HFF-Myc (cell line): ENCODE results near the gene NEMP1.

Experiments
- DNase-seq: peaks from one replicate; pipeline ENCODE4 v3.0.0-alpha.2; 2011; ENCODE audit warnings: low read depth; ENCODE audit errors: extremely low read depth
- H3K4me3 ChIP-seq: replicated peaks from 2 replicates; pipeline ENCODE4 v1.5.1; 2011; ENCODE audit warnings: low read depth, mild to moderate bottlenecking, control low read depth, low read length
- CTCF ChIP-seq: IDR thresholded peaks from 2 replicates; pipeline ENCODE4 v1.5.1; 2012; ENCODE audit warnings: mild to moderate bottlenecking, low read depth, low read length, control low read depth; ENCODE audit errors: missing control alignments

NEMP1 gene

GRCh38 chr12:57078519-57079404 lies at the start of gene NEMP1:
TSS of gene NEMP1 (minus strand) at chr12:57078791. CDS start at chr12:57078745, 46 bp downstream.
- TF ChIP-seq CTCF, result no peak
- peak; percentile 100 for DNase-seq

GRCh38 chr12:57127726-57128518 lies 49.3 kb upstream of the NEMP1 start, which contains the start of gene LRP1:
TSS of gene LRP1 (plus strand) at chr12:57128483. CDS start at chr12:57128965, 482 bp downstream.
- no peak for TF ChIP-seq CTCF
- DNase-seq, result no peak
- H3K4me3 ChIP-seq, result peak within 1 kb of the TSS; percentile 86

More at GRCh38 chr12:57078519-57079404, at the start of gene NEMP1:
- peak within 1 kb of the TSS; percentile 86 for H3K4me3 ChIP-seq

GRCh38 chr12:57127101-57127725 lies 48.6 kb upstream of the NEMP1 start:
- H3K4me3 ChIP-seq, result peak overlapping the region; percentile 86
- peak; percentile 22 for TF ChIP-seq CTCF
- DNase-seq, result no peak

- TF ChIP-seq CTCF, result no peak
- no peak for DNase-seq
- peak overlapping the region; percentile 86 for H3K4me3 ChIP-seq
Observed at GRCh38 chr12:57126561-57126960, 48.0 kb upstream of the NEMP1 start.

GRCh38 chr12:57126061-57126460 lies 47.5 kb upstream of the NEMP1 start:
- DNase-seq, result no peak
- no peak for TF ChIP-seq CTCF
- H3K4me3 ChIP-seq, result no peak overlapping the region

- DNase-seq, result peak; percentile 78
- TF ChIP-seq CTCF, result peak; percentile 97
- no peak overlapping the region for H3K4me3 ChIP-seq
Observed at GRCh38 chr12:57124261-57124877, 45.8 kb upstream of the NEMP1 start.
